Thyroid gland (tissue), 4 donors: ENCODE results near the gene CLEC2D.
"Not testable (repeated sequence)": the region's sequence is repeated elsewhere in the genome, so short reads cannot be mapped to it uniquely, and the experiment has no call there.

Experiments
- CTCF ChIP-seq, 6 experiments: fragments of 200-600 bp in 3 of 6; fragments of 450-650 bp in 3 of 6; sonication (generic) in 3 of 6; IDR thresholded peaks; one replicate each; pipeline ENCODE4 v1.5.1; 2016 to 2019; ENCODE audit warnings: antibody characterized with exemption in 6 of 6, mild to moderate bottlenecking in 2 of 6, inconsistent platforms in 1 of 6, moderate library complexity in 1 of 6
- POLR2A ChIP-seq, 2 donors: fragments of 450-650 bp; IDR thresholded peaks; one replicate each; pipeline ENCODE4 v1.6.1; 2017; ENCODE audit warnings: antibody characterized with exemption in 2 of 2, mild to moderate bottlenecking in 2 of 2, moderate library complexity in 1 of 2

- not testable (repeated sequence) for TF ChIP-seq CTCF, POLR2A (IDR thresholded peaks at IDR 0.05)
Measured at GRCh38 chr12:9695150-9695549, 25.6 kb downstream of the CLEC2D start.
